HG03159 (cell line): ENCODE results near the gene ATP4A.

Experiments used
- ATAC-seq: cut with Tn5 transposase; IDR thresholded peaks from one replicate; pipeline ENCODE4 v1.9.1; 2021; ENCODE audit warnings: mild to moderate bottlenecking, moderate library complexity; ENCODE audit not compliant: unreplicated experiment

ATP4A gene

DNA sequence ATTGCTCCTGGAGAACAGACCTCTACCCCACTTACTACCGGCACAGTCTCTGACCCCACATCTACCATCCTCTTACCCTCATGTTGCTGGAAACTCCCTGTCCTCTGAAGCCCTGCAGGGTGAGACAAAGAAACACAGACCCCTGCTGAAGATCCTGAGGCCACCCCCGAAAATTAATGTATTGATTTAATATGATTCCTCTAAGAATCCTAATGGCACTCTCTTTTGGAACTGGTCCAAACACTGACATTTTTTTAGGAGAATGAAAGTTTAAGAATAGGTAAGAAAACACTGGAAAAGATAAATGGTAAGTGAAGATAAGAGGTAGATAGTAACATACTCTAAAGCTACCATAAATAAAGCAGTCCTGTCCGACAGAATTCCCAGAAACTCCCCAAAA is 55.3 kb downstream of the ATP4A start:
- no peak for ATAC-seq

DNA sequence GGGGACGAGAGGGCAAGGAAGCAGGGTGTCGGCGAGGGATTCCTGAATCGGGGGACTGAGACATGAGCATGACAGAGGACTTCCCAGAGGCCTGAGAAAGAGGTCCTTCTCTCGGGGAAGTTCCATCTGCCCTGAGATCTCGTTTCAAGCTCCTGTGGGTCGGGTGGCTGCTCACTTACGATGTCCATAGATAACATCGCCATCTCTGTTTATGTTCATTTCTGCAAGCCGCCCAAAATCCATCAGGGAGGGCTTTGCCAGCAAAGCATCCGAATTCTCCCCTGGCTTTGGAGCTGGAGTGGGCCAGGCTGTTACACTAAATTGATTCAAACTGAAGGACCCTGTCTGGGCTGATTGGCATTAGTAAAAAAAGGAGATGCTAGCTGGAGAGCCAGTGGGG is 55.9 kb downstream of the ATP4A start:
- no peak for ATAC-seq

DNA sequence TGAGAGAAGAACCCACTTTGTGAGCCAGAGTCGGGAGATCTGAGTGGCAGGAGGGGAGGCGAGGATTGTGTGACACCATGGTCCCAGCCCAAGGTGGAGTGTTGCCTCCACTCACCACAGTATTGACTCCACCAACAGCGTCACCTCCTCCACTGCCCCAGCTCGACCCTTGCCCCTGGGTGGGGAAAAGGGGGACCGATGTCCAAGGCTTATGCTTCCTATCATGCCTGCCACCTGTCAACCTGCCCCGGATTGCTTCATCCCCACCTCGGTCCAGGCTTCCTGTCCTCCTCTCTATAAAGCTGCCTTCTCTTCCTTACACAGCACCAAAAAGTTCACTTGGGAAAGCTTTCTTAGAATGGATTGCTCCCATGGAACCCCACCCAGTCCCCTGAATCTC is 57.4 kb downstream of the ATP4A start:
- no peak for ATAC-seq

DNA sequence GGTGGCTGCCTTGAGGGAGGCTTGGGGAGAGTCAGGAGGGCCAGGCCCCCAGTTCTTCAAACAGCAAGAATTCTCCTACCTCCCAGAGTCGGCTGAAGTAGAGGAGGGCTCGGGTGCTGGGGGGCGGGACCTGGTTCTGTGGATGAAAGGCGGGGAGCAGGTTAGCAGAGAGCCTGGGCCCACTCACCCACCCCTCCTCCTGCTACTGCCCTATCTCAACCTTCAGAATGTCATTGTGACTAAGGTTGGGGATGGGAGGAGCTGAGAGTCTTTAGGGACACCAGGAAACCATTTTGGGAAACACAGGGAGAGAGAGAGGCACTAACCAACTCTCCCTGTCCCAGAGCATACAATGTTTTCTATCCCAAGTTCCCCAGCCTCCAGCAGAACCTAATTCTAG is 60.7 kb downstream of the ATP4A start:
- ATAC-seq = no peak

DNA sequence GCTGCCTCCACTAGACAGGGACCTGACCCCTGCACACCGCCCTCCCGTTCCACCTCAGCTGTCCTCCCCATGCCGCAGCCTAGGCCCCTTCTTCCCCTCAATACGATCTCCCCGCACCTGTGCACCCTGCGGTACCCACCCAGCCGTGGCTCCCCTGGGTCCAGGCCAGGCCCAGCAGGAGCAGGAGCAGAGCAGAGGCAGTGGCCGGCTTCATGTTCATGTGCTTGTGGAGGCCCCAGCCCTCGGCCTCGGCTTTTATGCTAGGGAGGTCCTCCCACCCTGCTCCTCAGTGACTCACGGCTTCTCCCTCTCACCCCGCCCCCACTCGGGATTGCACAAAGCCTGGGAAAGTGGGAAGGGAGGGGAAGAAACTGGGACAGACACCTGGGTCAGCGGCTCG is 61.8 kb downstream of the ATP4A start:
- no peak for ATAC-seq

GRCh38 chr19:35500611-35501010 is 62.8 kb downstream of the ATP4A start:
- no peak for ATAC-seq
